Left cardiac atrium (tissue), 4 donors: ENCODE results near the gene TVP23A. TPM values are rescaled to one million over a fixed set of nuclear protein-coding genes. Genes with fewer than 3 reads are reported as not detected.

Experiments used
- ATAC-seq, 2 donors: fragments of 200-7000 bp; cut with Tn5 transposase; one replicate each; pipeline ENCODE4 v1.9.1; 2020; ENCODE audit warnings: mild to moderate bottlenecking in 2 of 2, moderate library complexity in 2 of 2
- DNase-seq: peaks from one replicate; pipeline ENCODE4 v3.0.0-alpha.2; 2020
- intact Hi-C, 2 donors: fragments of 100-400 bp; cut with DNase I; formaldehyde crosslinking; loops; one replicate each; pipeline versions ENCODE4 v1.14.1 to v1.15.1; 2022 to 2023
- total RNA-seq, 2 donors: library from RNA; stranded (reverse); fragmentation: NEBNext Ultra II Directional; extraction: Animal tissue kit (Norgen Biotek cat#: 25700); gene quantifications; one replicate each; pipeline ENCODE4 v1.2.1, GENCODE V29; 2021
- donor health status: DM: no; HTN: yes; CAD: no.
- donor health status: DM: no; HTN: yes; CAD: no; lungs with severe emphysema.
- donor health status: DM: yes; HTN: yes; CAD: no.
- donor health status: Dilated cardiomyopathy.

Gene TVP23A
- total RNA-seq, 2 donors from 2014 or later: 0.80 to 1.3 TPM

- peak; percentile 87 for DNase-seq
- peak; percentile 86 to 88 for ATAC-seq
- intact Hi-C loops: loop anchor here (5.0 to 10.0 kb wide), 3 partner anchors 161 to 484 kb away; no protein-coding TSS in a partner anchor
These were observed 80.1 kb downstream of the TVP23A start for GRCh38 chr16:10738231-10739077.

DNA sequence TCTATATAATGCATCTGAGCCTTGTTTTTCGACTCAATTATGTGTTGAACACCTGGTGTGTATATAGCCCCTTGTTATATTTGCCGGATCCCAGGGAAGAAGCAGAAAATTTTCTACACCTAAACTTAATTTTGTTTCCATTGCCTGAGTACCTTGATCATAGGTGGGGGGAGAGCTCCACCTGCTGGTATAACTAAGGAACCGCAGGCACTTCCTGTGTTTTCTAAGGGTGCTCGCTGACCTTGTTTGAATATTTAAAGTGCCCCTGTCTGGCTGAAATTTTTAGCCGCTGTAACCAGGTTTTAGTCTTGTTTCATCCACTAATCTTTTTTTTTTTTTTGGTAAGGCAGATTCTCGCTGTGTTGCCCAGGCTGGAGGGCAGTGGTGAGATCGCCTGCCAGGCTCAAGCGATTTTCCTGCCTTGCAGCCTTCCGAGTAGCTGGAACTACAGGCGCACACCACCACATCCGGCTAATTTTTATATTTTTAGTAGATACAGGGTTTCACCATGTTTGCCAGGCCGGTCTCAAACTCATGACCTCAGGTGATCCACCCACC, 81.4 kb downstream of the TVP23A start:
- DNase-seq (no peak), ATAC-seq (peak; percentile 62 to 68)
- intact Hi-C loops: loop anchor here (2.0 to 10.0 kb wide), 5 partner anchors 160 to 482 kb away; no protein-coding TSS in a partner anchor

GRCh38 chr16:10731790-10732189, 86.8 kb downstream of the TVP23A start:
- intact Hi-C loops: loop anchor here (10.0 kb wide), 2 partner anchors 417 to 477 kb away; no protein-coding TSS in a partner anchor
- DNase-seq: no peak
- ATAC-seq: no peak

DNA sequence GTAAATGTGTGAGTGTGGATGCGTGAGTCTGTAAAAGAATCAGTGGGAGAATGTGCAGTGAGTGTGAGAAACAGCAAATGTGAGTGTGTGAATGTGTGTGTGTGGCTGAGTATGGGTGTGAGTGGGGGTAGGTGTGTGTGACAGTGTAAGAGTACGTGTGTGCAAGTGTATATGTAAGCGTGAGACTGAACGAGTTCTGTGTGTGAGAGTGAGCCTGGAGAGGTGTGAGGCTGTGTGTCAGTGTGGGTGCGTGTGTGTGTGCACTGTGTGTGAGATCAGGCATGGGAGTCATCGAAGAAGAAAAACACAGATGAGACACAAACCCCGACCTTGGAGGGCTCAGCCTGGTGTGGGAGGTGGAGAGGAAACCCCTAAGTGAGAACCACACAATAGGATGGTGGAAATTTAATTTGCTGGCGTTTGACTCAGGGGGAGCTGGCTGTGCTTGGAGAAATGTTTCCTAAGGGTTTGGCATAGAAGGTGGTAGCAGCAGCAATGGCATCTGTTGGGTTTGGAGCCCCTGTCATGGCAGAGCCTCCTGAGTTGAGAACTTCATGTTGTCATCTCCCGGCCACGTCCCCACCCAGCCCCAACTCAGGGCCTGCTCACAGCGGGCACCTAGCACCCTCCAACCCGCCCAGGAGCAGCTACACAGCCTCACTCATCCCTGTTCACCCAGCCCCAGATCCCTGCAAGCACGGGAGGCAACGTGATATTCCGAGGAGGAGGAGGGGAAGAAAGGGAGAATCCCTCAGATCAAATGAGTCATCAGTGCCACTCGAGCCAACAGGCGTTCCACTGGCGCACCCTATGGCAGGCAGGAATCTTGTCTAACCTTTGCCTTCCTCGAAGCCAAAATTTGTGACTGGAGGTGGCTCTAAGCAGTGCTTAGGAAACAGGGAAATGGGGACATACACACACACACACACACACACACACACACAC, 89.2 kb downstream of the TVP23A start:
- peak; percentile 47 to 93 for ATAC-seq
- intact Hi-C loops: loop anchor here (10.0 kb wide), 2 partner anchors 415 to 475 kb away; no protein-coding TSS in a partner anchor
- no peak for DNase-seq

DNA sequence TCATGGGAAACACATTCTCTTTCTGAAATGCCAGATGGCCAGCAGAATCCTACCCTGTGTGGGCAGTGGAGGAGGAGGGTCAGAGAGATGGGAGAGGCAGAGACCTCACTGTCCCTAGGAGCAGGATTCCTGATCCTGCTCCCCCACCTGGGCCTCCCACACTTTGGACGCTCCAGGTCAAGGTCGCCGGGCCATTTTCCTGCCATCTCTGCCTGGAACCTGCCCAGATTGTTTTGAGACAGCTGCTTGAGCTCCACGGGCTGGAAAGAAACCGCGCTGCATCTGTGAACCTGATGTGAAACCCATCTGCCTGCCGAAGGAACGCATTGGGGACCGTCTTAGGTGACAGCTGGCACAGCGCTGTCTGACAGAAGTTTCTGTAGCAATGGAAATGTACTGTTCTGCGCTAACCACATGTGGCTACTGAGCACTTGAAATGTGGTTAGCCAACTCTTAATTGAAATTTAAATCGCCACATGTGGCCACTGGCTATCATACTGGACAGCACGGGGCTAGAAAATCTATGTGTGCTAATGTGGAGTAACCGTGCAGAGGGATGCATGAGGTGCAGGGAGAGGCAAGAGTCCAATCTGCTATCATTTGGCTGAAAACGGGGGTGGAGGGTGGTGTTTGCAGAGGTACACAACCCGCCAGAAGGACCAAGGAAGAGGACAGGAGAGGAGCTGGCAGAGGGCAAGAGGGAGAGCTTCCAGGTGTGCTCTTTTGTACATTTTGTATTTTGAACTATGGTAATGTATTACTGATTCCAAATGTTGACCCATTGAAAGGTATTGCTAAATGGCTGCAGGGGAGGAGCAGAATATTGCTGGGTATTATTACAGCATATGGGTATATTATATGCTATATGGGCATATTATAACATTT, 90.3 kb downstream of the TVP23A start:
- ATAC-seq (no peak), DNase-seq (no peak)
- intact Hi-C loops: no loop called here

Other genes starting within 250 kb of the TVP23A start
- 10 to 100 TPM; 63.4 to 65.2 TPM for gene EMP2, start 238.2 kb downstream of the TVP23A start, total RNA-seq
- gene TEKT5, start 123.9 kb downstream of the TVP23A start, total RNA-seq: under 1 TPM in 1 of 2 donors, not detected in 1; 0.52 TPM
- gene NUBP1, start 75.0 kb downstream of the TVP23A start, total RNA-seq: 10 to 100 TPM; 38.1 to 38.9 TPM
- gene CIITA, start 58.4 kb upstream of the TVP23A start, total RNA-seq: 1 to 10 TPM; 6.6 to 9.9 TPM
- gene DEXI, start 123.7 kb upstream of the TVP23A start, total RNA-seq: 10 to 100 TPM; 68.5 to 84.9 TPM
- 10 to 100 TPM; 25.5 to 30.2 TPM for gene CLEC16A, start 125.8 kb upstream of the TVP23A start, total RNA-seq